ENCODE data around the gene SMIM1. TPM values are rescaled to one million over a fixed set of nuclear protein-coding genes. Genes with fewer than 3 reads are reported as not detected.

Gene SMIM1
- total RNA-seq, 1 donor from 2014 or later, result 6.6 TPM

DNA sequence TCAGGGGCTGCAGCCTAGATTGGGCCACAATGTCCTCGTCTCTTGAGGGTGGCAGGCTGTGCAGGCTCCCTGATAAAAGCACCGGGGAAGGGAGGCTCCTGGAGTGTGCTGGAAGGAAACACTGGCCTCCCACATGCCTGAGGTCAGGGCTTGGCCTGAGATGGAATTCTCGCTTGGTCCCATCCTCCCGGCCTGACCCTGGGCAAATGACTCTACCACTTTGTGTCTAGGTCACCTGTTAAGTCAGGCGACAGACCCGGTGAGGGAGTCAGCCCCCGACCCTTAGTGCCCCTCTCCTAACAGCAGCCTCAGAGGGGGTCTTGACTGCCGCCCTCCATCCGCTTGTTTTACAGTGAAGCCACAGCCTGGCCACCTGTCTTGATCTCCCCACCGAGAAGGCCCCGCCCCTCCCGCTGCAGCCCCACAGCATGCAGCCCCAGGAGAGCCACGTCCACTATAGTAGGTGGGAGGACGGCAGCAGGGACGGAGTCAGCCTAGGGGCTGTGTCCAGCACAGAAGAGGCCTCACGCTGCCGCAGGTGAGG, 2.5 kb downstream of the SMIM1 start:
- Histone ChIP-seq H3K27me3 (ENCODE audit: insufficient read depth, low read length) (no peaks in the 10 kb centered on the region), H3K36me3 (ENCODE audit: insufficient read depth, low read length) (peaks cover 3% of the 10 kb centered on the region), H3K4me3 (ENCODE audit: insufficient read depth, low read depth, low read length) (no peak overlapping the region), H3K9ac (ENCODE audit: low read length) (no peak overlapping the region), H3K9me3 (ENCODE audit: insufficient read depth, low read depth, low read length) (no peaks in the 10 kb centered on the region), H3K4me1 (ENCODE audit: insufficient read depth, low read length) (peaks cover 18% of the 10 kb centered on the region), H3K27ac (ENCODE audit: low read depth, low read length) (no peak overlapping the region), H3K4me2 (ENCODE audit: low read length) (peak overlapping the region; percentile 46), H3K79me2 (ENCODE audit: insufficient read depth, low read length) (no peaks in the 10 kb centered on the region), H2AFZ (ENCODE audit: low read depth, low read length) (no peak overlapping the region), H4K20me1 (ENCODE audit: insufficient read depth, low read length) (peaks cover 7% of the 10 kb centered on the region)
- H3K4me1 Mint-ChIP-seq (ENCODE audit: low read depth, unreplicated experiment), result peaks cover 6% of the 10 kb centered on the region
- FAIRE-seq (no peak), DNase-seq (ENCODE audit: low read depth) (no peak)
- H3K27ac Mint-ChIP-seq (ENCODE audit: unreplicated experiment), result peak overlapping the region; percentile 53
- H3K4me3 Mint-ChIP-seq (ENCODE audit: unreplicated experiment), result peak overlapping the region; percentile 64
- peaks cover 3% of the 10 kb centered on the region for H3K36me3 Mint-ChIP-seq (ENCODE audit: low read depth, unreplicated experiment)
- peaks cover 6% of the 10 kb centered on the region for H3K27me3 Mint-ChIP-seq (ENCODE audit: low read depth, unreplicated experiment)
- TF ChIP-seq, protein P1, sequence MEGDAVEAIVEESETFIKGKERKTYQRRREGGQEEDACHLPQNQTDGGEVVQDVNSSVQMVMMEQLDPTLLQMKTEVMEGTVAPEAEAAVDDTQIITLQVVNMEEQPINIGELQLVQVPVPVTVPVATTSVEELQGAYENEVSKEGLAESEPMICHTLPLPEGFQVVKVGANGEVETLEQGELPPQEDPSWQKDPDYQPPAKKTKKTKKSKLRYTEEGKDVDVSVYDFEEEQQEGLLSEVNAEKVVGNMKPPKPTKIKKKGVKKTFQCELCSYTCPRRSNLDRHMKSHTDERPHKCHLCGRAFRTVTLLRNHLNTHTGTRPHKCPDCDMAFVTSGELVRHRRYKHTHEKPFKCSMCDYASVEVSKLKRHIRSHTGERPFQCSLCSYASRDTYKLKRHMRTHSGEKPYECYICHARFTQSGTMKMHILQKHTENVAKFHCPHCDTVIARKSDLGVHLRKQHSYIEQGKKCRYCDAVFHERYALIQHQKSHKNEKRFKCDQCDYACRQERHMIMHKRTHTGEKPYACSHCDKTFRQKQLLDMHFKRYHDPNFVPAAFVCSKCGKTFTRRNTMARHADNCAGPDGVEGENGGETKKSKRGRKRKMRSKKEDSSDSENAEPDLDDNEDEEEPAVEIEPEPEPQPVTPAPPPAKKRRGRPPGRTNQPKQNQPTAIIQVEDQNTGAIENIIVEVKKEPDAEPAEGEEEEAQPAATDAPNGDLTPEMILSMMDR (IDR thresholded peaks at IDR 0.05; ENCODE audit: insufficient read depth, low read depth, low read length), result no peak
- no peak for TF ChIP-seq EZH2 (IDR thresholded peaks at IDR 0.05; ENCODE audit: insufficient read depth, low read length)
- H3K9me3 Mint-ChIP-seq (ENCODE audit: unreplicated experiment), result no peaks in the 10 kb centered on the region

DNA sequence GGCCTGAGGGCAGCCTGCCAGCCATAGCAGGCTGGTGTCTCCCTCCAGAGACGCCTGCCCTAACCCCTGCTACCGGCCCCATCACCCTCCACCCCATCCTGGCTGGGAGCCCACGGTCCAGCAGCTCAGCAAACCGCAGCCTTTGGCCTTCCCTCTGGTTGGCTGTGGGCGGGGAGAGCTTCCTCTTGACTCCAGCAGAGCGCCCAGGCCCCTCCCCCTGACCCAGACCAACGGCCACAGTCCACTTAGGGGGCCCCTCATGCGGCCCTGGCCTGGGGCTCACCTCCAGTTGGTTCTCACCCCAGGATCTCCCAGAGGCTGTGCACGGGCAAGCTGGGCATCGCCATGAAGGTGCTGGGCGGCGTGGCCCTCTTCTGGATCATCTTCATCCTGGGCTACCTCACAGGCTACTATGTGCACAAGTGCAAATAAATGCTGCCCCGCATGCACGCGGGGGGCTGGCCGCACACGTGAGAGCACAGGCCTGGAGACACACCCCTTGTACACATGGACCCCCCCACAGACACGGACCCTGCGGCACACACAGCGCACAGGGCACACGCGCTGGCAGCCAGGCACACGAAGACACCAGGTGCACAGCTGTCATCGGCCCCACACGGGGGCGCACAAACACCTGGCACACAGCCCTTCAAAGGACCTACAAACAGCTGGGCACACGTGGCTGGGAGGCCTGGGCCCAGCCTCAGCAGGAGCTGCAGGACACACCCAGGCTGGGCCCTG, 3.1 kb downstream of the SMIM1 start:
- Histone ChIP-seq H3K36me3 (ENCODE audit: insufficient read depth, low read length) (peaks cover 10% of the 10 kb centered on the region), H3K4me1 (ENCODE audit: insufficient read depth, low read length) (peaks cover 18% of the 10 kb centered on the region), H3K79me2 (ENCODE audit: insufficient read depth, low read length) (no peaks in the 10 kb centered on the region), H4K20me1 (ENCODE audit: insufficient read depth, low read length) (peaks cover 7% of the 10 kb centered on the region), H2AFZ (ENCODE audit: low read depth, low read length) (no peak overlapping the region), H3K27me3 (ENCODE audit: insufficient read depth, low read length) (no peaks in the 10 kb centered on the region), H3K9ac (ENCODE audit: low read length) (no peak overlapping the region), H3K27ac (ENCODE audit: low read depth, low read length) (no peak overlapping the region), H3K4me2 (ENCODE audit: low read length) (peak overlapping the region; percentile 46), H3K4me3 (ENCODE audit: insufficient read depth, low read depth, low read length) (no peak overlapping the region), H3K9me3 (ENCODE audit: insufficient read depth, low read depth, low read length) (no peaks in the 10 kb centered on the region)
- H3K9me3 Mint-ChIP-seq (ENCODE audit: unreplicated experiment), result no peaks in the 10 kb centered on the region
- no peak for FAIRE-seq
- H3K36me3 Mint-ChIP-seq (ENCODE audit: low read depth, unreplicated experiment), result peaks cover 3% of the 10 kb centered on the region
- TF ChIP-seq, protein P1 (IDR thresholded peaks at IDR 0.05; ENCODE audit: insufficient read depth, low read depth, low read length), result peak; percentile 7
- TF ChIP-seq EZH2 (IDR thresholded peaks at IDR 0.05; ENCODE audit: insufficient read depth, low read length), result no peak
- H3K4me3 Mint-ChIP-seq (ENCODE audit: unreplicated experiment), result no peak overlapping the region
- peaks cover 6% of the 10 kb centered on the region for H3K4me1 Mint-ChIP-seq (ENCODE audit: low read depth, unreplicated experiment)
- no peak overlapping the region for H3K27ac Mint-ChIP-seq (ENCODE audit: unreplicated experiment)
- peak; percentile 51 for DNase-seq (ENCODE audit: low read depth)
- H3K27me3 Mint-ChIP-seq (ENCODE audit: low read depth, unreplicated experiment), result peaks cover 1% of the 10 kb centered on the region
